Renal pelvis (tissue), 4 donors: ENCODE results near the gene FAM193A. TPM values are rescaled to one million over a fixed set of nuclear protein-coding genes. Genes with fewer than 3 reads are reported as not detected.
"Not testable (repeated sequence)": the region's sequence is repeated elsewhere in the genome, so short reads cannot be mapped to it uniquely, and the experiment has no call there.

ENCODE experiments used
- DNase-seq: peaks from one replicate; pipeline ENCODE4 v3.0.0-alpha.2; 2013
- polyA plus RNA-seq, 3 donors: library from polyadenylated mRNA; unstranded; fragments of 120-200 nt; gene quantifications; one replicate each; pipeline ENCODE4 v1.2.1, GENCODE V29; 2013; ENCODE audit not compliant: insufficient read length in 3 of 3

FAM193A gene
- polyA plus RNA-seq, 3 donors, result 28.7 to 30.5 (median 28.9) TPM

DNA sequence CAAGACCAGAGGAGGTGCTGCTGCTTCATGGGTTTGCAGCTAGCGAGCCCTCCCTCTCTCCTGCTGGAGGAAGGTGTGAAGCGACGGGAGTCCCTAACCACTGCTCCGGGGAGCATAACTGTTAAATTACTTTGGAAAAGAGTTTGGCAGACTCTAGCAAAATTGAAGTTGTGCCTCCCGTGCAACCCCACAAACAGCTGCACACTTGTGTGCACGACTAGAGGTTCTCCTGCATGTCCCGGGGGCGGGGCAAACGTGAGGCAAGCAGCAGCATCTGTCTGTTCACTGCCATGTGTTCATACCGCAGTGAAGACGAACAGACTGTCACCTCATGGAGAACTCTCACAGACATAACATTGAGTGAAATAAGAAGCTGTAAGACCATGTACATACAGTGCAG is 185.1 kb downstream of the FAM193A start:
- no peak for DNase-seq

DNA sequence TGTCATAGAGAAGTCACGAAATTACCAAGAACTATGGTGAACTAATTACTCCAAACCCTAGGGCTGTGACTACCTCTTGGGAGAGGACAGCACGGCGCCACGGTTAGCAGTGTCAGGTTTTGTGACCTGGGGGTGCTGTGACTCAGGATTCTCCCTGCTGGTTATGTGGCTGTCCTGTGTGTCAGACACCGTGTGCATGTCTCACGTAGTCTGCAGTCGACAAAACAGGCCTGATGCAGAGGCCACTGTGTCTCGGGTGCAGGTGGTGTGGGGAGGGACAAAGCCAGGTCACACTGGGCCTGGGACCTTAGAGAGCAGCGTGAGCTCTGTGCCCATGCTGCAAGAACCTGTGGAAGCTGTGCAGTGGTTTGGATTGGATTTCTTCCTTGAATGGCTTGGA is 185.6 kb downstream of the FAM193A start:
- DNase-seq, result no peak

DNA sequence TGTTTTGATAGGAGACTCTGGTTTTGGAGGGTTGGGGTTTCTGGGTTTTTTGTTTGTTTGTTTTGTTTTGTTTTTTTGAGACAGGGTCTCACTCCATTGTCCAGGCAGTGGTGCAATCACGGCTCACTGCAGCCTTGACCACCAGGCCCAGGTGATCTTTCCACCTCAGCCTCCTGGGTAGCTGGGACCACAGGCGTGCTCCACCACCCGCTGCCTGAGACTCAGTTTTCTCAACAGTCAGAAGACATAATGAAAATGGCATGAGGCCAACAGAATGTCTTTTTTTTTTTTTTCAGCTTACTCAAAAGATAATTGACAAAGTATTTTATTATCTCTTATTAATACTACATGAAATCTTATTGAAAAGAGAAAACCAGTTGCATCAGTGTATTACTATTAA is 187.3 kb downstream of the FAM193A start:
- DNase-seq, result no peak

DNA sequence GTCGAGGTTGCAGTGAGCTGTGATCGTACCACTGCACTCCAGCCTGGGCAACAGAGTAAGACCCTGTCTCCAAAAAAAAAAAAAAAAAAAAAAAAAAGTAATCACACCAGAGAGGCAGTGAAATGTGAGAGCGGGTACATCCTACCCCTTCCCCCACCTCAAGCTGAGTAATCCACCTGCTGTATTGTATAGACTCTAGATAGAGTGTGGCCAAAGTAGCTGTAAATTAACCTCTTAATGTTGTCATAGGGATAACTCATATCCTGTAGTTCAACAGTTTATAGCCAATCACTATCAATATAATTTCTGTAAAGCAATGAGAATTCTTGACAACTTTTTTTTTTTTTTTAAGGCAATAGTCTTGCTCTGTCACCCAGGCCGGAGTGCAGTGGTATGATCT is 188.9 kb downstream of the FAM193A start:
- no peak for DNase-seq

DNA sequence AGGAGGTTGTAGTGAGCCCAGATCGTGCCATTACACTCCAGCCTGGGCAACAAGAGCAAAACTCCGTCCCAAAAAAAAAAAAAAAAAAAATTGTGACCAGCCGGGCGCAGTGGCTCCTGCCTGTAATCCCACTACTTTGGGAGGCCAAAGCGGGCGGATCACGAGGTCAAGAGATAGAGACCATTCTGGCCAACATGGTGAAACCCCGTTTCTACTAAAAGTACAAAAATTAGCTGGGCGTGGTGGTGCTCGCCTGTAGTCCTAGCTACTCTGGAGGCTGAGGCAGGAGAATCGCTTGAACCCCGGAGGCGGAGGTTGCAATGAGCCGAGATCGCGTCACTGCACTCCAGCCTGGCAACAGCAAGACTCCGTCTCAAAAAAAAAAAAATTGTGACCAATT is 190.4 kb downstream of the FAM193A start:
- not testable (repeated sequence) for DNase-seq

DNA sequence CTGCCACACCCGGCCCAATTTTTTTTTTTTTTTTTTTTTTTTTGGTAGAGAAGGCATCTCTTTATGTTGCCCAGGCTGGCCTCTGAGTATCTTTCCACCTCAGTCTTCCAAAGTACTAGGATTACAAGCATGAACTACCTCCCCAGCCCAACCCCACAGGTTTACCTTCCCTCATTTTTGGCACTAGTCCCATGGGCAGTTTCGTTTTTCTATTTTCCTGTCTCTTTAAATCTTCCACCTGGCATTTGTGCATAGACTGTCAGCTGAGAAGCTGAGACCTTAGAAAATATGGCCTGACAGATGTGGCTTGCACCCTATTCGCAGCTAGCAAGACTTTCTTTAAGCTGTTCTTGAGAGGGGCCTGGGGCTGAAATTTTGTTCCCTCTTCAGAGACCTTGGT is 191.8 kb downstream of the FAM193A start:
- DNase-seq, result no peak

DNA sequence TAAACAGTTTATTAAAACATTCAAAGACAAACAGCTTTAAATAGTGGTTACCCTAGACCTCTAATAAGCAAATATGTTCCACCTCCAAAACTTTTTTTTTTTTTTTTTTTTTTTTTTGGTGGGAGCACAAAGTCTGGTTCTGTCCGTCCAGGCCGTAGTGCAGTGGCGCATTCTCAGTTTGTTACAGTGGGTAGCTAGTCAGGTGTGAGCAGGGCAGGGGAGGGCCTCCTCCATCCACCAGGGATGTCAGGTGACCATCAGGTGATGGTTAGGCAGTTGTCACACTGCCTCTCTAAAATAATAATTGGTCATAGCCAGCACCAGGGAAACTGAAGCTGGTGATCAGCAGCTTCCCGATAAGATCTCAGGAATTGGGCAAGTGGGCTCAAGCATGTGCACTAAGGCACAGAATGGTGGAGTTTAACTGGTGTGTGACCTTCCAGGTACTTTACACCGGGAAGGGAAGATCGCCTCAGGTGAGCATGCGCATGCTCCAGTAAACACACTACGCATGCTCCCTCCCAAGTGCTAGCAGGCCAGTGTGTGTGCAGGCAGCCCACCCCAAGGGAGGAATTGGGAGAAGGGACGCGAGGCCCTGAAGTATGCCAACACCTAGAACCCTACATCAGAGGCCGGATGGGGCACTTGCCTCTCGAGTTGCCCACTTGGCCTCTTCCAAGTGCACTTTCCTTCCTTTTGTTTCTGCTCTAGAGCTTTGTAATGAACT is 192.5 kb downstream of the FAM193A start:
- DNase-seq, result no peak

DNA sequence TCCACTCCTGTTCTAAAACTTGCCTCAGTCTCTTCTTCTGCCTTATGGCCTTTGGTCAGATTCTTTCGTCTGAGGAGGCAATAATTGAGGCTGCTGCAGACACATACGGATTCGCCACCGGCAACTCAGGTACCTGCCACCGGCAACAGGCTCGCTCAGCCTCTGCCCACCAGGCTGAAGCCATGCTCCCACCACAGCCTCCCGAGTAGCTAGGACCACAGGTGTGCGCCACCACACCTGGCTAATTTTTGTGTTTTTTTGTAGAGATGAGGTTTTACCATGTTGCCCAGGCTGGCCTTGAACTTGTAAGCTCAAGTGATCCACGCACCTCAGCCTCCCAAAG is 193.1 kb downstream of the FAM193A start:
- no peak for DNase-seq

DNA sequence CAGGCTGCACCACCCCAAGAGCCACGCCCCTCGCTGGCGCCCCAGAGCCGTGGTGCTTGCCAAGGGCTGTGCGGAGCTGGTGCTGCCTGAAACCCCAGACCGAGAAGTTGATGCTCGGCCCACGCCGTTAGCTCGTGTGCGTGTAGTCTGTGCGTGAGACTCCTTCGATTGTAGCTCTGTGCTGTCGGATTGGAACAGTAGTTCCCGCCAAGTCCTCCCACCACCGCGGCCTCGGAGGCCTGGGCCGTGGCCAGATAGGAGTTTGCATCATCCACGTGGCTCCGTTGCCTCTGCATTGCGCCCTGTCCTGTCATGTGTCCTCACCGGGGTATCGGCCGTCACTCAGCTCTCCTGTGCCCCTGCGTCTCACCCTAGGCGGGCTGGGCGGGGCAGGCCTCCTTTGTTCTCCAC is 195.5 kb downstream of the FAM193A start:
- no peak for DNase-seq

DNA sequence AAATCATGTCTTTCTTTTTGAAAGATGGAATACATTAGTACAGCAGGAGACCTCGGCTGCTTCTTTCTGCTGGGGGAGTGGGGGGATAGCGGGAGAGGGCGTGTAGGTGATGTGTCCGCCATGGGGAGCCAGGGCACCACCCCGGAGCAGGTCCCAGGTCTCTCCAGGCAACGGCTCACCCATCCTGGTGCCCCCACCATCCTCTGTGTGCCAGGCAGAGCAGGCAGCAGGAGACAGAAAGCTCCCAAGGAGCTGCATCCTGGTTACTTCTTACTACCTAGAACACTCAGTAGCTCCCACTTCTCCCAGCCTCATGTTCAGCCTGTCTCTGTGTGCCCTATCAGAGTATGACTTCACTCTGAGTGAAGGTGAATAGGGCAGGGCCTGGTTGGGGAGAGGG is 196.1 kb downstream of the FAM193A start:
- no peak for DNase-seq

DNA sequence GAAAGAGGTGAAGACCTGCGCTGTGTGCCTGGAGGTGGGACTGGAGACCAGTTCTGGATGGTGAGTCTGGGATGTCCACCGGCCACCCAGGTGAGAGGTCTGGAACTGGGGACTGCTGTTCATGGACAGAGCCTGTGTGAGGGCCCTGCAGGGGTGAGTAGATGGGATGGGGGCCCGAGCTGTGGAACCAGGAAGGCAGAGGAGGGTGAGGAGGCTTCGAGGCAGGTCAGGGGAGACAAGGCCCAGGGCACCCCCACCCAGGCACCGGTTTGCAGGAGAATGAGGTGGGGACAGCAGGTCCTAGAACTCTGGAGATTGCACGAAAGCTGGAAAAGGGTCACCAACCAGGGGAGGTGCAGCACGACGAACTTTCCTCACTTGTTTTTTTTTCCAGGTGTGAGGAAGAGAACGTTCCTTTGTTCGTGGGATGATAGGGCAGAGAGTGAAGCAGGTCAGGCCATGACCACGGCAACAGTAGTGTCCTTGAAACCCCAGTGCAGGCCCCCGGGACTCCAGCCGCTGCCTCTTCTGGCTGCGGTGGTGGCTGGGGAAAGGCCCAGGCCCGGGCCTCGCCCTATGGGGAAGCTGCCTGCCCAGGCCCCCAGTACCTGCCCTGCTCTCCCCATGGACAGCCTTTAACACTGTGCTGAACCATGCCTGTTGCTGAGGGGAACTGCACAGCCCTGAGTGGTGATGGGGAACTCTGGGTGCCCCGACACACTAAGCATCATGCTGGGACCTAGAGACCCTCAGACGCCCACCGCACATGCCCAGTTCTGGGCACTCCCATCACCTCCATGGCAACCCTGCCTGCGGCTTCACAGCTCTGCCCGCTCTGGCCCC is 196.8 kb downstream of the FAM193A start:
- no peak for DNase-seq

DNA sequence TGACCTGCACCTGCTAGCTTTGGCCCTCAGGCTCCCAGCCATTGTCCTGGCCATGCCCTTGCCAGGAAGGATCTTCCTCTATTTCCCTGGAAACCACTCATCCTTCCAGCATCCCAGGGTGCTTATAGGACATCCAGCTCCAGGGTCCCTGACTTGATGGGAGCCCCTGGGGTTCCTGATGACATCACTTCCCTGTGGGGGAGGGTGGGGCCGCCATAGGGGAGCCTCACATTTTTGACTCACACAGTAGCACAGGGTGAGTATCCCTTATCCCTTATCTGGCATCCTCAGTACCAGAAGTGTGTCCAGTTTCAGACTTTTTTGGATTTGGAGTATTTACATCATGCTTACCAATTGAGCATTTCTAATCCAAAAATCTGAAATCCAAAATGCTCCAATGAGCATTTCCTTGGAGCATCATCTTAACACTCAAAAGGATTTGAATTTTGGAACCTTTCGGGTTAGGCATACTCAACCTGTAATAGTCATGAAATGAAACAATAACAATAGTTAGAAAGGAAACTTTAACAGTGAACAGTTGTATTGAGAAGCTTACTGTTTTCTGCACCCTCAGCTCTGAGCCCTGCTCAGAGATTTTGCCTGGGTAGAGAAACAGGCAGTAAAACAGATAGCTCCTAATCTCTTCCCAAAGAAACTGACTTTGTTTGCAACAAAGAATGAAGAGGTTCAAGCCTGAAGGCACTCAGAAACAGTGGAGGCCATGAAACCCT is 197.6 kb downstream of the FAM193A start:
- no peak for DNase-seq

DNA sequence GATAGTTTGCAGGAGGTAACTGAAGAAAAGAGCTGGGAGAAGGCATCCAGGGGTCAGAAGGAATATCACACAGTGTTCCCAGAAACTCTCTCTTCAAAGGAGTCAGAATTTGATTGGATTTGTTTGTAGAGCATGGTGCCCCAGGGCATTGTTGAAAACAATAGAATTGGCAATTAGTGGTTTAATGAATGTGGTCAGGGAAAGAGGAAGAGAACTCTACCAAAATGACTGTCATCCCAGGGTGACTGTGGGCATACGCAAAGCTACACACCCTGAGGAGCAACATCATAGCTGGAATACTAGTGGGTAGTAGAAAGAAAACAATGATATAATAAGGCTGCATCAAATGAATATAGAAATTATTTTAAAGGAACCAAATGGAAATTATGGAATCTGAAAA is 198.2 kb downstream of the FAM193A start:
- DNase-seq, result no peak

DNA sequence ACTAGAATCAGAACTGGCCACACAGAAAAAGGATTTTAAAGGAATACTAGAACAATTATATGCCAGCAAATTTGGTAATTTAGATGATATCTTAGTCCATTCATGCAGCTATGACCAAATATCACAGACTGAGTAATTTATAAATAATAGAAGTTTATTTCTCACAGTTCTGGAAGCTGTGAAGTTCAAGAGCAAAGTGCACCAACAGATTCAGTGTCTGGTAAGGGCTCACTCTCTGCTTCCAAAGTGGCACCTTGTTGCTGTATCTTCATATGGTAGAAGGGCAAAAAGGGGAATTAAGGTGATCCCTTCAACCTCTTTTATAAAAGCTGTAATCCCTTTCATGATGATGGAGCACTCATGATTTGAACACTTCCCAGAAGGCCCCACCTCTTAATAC is 199.4 kb downstream of the FAM193A start:
- no peak for DNase-seq

DNA sequence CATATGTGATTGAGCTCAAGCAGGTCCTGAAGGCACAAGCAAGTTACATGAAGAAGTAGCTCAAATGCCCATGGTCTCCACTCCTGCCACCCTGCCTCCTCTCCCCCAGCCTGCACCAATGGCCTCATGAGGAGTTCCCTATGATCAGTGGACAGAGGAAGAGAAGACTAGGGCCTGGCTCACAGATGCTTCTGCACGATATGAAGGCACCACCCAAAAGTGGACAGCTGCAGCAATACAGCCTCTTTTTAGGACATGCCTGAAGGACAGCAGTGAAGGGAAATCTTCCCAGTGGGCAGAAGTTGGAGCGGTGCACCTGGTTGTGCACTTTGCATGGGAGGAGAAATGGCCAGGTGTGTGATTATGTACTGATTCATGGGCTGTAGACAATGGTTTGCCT is 201.8 kb downstream of the FAM193A start:
- not testable (repeated sequence) for DNase-seq

DNA sequence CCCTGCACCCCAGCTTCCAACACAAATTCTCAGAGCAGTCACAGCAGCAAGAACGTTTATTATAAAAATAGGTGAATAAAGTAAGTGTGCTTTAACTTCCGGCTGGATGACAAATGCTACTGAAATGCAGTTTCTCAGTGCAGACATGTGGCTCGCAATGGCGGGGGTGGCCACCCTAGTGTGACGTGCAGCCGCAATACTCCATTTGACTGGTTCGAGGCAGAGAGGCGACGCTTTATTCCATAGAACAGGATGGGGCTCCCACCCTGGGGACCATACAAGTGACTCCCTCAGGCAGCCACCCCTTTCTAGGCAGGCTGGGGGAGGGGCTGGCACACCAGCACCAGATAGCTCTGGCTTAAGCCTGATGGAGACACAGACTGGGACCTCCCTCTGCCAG is 205.2 kb downstream of the FAM193A start:
- DNase-seq, result no peak

DNA sequence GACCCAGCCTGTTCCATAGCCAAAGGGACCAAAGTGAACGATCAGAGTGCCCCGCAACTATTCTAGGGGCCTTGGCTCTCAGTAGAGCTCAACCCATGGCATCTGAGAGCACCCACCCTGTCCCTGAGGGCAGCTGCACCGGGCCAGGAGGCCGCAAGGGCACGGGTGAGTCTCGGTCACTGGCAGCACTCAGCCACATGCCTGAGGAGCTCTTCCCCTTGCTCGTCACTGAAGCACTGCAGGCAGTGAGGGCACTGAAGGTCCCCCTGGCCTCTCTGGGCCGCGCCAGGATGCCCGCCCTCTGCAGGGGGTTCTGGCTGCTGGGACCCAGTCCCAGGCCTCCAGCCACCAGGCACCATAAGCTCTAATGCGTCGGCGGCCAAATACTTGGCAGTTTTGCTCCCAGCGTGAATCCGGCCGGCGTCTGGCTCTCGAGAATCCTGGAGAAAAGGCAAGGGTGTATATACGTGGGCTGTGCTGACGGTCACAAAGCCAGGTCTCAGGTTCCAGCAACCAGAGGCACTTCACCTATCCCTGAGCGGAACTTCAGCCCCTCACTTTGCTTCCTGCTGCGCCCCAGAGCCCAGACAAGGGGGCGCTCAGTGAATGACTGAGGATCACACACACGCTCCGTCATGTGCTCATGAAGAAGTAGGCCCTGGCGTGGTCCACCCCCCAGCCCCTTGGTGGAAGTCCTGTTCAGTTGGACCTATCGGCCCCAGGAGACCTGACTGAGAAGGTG is 205.8 kb downstream of the FAM193A start:
- DNase-seq, result no peak

DNA sequence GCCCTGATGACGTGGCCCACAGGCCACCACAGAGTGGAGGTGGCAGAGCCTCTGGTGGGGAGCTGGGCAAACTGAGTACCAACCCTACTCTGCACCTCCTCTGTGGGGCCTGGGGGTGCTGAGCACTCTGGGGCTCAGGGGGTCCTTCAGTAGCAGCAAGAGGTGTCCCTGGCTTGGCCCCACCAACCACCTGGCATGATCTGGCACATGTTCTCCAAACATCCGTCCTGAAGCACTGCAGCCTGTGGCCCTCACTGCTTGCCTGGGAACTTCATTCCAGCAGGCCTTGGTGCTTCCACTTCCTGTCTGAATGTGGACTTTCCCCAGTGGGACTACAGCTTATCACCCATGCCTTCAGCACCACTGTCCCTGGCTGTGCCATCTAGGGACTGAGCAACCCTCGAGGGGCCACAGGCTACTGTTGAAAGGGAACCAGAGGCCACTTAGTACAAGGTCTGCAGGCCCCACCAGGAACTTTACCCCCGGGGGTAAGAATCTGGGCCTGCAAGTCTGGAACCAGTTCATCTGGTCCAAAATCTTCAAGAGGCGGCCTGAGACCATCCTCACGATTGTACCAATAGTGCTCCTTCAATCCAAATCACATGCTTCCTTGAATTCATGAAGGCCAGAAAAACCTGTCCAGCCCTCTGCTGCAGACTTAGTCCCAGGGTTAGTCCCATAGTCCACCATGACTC is 206.5 kb downstream of the FAM193A start:
- no peak for DNase-seq

DNA sequence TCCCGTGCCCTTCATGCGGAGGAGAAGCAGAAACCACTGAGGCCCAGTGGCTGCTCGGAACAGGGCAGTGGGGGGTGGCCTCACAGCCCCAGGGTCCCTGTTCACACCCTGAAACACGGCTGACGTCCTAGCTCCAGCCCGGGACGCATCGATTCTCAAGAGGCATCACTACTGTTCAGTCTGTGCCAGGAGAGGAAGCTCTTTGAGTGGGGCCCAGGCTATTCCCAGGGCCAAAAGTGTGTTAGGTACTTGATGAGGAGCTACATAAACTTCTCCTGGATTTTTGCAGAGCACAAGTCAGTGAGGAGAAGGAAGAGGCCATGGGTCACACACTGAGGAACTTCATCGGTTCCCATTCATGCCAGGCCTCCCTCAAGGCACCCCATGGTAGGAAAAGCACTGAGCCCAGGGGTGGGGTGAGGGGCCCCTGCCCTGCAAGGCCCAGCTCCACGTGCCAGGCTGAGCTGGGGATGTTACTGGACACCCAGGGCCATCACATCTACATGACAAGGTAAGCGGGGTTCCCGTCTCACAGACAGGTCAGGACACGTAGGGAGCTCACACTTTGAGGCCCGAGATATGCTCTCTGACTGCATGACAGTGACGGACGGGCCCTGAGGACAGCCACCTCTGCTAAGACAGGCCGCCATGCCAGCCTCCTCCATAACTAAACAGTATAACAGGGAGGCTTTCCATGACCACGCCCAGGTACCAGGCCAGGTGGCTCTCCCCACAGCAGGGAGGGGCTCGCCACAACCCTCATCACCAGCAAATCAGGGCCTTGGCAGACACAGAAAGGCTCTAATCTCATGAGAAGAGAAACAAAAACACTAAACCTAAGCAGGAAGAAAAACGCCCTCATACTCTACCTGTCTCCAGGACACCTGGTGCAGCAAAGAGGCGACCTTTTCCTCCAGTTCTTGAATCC is 207.3 kb downstream of the FAM193A start:
- no peak for DNase-seq

DNA sequence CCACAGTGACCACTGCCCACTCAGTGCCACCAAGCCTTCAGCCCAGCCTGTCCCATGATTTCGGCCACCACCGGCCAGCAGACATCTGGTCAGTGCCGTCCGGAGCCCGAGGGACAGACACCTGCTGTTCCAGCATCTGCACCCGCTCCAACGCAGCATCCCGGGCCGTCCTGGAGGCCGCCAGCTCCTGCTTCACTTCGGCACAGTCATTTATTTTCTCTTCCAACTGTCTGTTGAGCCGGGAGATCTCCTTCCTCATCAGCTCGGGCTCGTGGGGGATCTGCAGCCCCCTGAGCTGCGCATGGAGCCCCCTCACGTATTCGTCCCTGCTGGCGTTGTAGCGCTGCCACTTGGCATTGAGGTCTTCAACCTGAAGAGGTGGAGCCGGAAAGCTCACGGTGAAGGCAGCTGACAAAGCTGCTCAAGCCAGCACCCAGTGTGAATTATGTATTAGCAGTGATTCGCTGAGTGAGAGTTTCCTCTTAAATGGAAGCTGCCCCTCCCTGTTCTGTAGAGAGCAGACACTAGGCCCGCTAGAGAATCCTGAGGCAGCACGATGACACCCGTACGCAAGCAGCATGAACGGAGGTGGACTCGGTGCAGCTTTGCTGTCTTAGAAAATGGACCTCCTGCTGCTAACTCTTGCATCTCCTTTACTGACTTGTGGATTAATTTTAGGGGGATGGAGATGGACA is 208.3 kb downstream of the FAM193A start:
- no peak for DNase-seq
